GM13976 (cell line): ENCODE results near the gene F5.

Experiments used
- DNase-seq: peaks from one replicate; pipeline ENCODE4 v3.0.0; 2012; ENCODE audit warnings: low spot score
- CTCF ChIP-seq: IDR thresholded peaks from 2 replicates; pipeline ENCODE4 v1.5.1; 2012; ENCODE audit warnings: borderline replicate concordance, mild to moderate bottlenecking; ENCODE audit not compliant: insufficient read depth; ENCODE audit errors: extremely low read depth, missing control alignments, control extremely low read depth
- in situ Hi-C: fragments of 300-500 bp; cut with MboI; formaldehyde crosslinking; loops from one replicate; pipeline ENCODE4 v1.12.0; 2022; ENCODE audit warnings: low sequenced_read_pairs, mixed read lengths, inconsistent platforms; ENCODE audit not compliant: unreplicated experiment

Gene F5

GRCh38 chr1:169570172-169570574 lies 16.1 kb downstream of the F5 start:
- in situ Hi-C loops: no loop called here
- DNase-seq: no peak
- TF ChIP-seq CTCF: no peak

GRCh38 chr1:169568497-169568896 lies 17.8 kb downstream of the F5 start:
- DNase-seq: no peak
- in situ Hi-C loops: no loop called here
- no peak for TF ChIP-seq CTCF

- in situ Hi-C loops: no loop called here
- DNase-seq: no peak
- TF ChIP-seq CTCF: no peak
Observed at GRCh38 chr1:169565335-169566271, 20.7 kb downstream of the F5 start.

- no peak for TF ChIP-seq CTCF
- in situ Hi-C loops: no loop called here
Observed at GRCh38 chr1:169563650-169564049, 22.6 kb downstream of the F5 start.

GRCh38 chr1:169563019-169563615 lies 23.2 kb downstream of the F5 start:
- no peak for TF ChIP-seq CTCF
- no peak for DNase-seq
- in situ Hi-C loops: no loop called here

More at GRCh38 chr1:169563650-169564049, 22.6 kb downstream of the F5 start:
- no peak for DNase-seq

- DNase-seq: no peak
- no peak for TF ChIP-seq CTCF
- in situ Hi-C loops: no loop called here
Observed at GRCh38 chr1:169561692-169562091, 24.6 kb downstream of the F5 start.

GRCh38 chr1:169557131-169557530 lies 29.1 kb downstream of the F5 start:
- TF ChIP-seq CTCF: no peak
- in situ Hi-C loops: no loop called here
- DNase-seq: no peak
